Pancreas (tissue), 10 donors: ENCODE data around the gene JAKMIP1. TPM values are rescaled to one million over a fixed set of nuclear protein-coding genes. Genes with fewer than 3 reads are reported as not detected.

Source experiments
- ATAC-seq, 4 donors: fragments of 200-7000 bp; cut with Tn5 transposase; one replicate each; pipeline versions ENCODE4 v1.8.0 to v1.9.1; 2020; ENCODE audit warnings: mild to moderate bottlenecking in 4 of 4, moderate library complexity in 4 of 4
- DNase-seq, 6 donors: peaks; one replicate each; pipeline ENCODE4 v3.0.0-alpha.2; 2020
- FAIRE-seq: peaks from 2 replicates; lab custom pipeline; 2012; peaks lifted over from hg19 to GRCh38; lab: Jason Lieb, UNC
- H3K27ac ChIP-seq, 4 donors: fragments of 200-600 bp; sonication (generic); 1 replicate in 3 of 4; 2 replicates in 1 of 4; pipeline versions ENCODE4 v1.5.0 to v1.8.0; 2020
- H3K27me3 ChIP-seq, 4 donors: fragments of 200-600 bp; one replicate each; pipeline ENCODE4 v1.8.0; 2021
- H3K36me3 ChIP-seq, 3 donors: fragments of 200-600 bp; sonication (generic) in 1 of 3; one replicate each; pipeline versions ENCODE4 v1.5.0 to v1.8.0; 2020 to 2021
- H3K4me1 ChIP-seq, 3 donors: fragments of 200-600 bp; one replicate each; pipeline ENCODE4 v1.8.0; 2021
- H3K4me3 ChIP-seq, 4 donors: fragments of 200-600 bp; sonication (generic) in 2 of 4; one replicate each; pipeline versions ENCODE4 v1.5.0 to v1.8.0; 2020 to 2021
- H3K9me3 ChIP-seq, 4 donors: fragments of 200-600 bp; one replicate each; pipeline ENCODE4 v1.8.0; 2021
- CTCF ChIP-seq, 4 donors: fragments of 200-600 bp; sonication (generic) in 3 of 4; IDR thresholded peaks; one replicate each; pipeline versions ENCODE4 v1.5.0 to v1.8.0; 2021; ENCODE audit warnings: antibody characterized with exemption in 4 of 4
- WGBS, 2 donors: extraction: QIAGEN DNeasy Blood & Tissue Kit; methylation state at CpG; one replicate each; pipeline ENCODE4 v1.1.7; 2013; 5-methylcytosine and 5-hydroxymethylcytosine counted together
- intact Hi-C, 3 donors: fragments of 100-400 bp; cut with DNase I; formaldehyde crosslinking; loops; one replicate each; pipeline versions ENCODE4 v1.11.1 to v1.14.2; 2022
- polyA plus RNA-seq, 2 donors: library from polyadenylated mRNA; stranded (reverse); fragments of 200-250 nt; gene quantifications; one replicate each; pipeline ENCODE4 v1.2.3, GENCODE V29; 2013
- total RNA-seq, 6 donors: library from RNA; stranded (reverse); fragmentation: NEBNext Ultra II Directional in 4 of 6; extraction: Animal tissue kit (Norgen Biotek cat#: 25700) in 4 of 6; gene quantifications; one replicate each; pipeline versions ENCODE4 v1.2.1 to v1.2.4, GENCODE V29; 2021 to 2023
- donor health status: healthy with polysubstance abuse.
- donor health status: DM: no; HTN: no; CAD: no; lungs with moderate emphysema.
- donor health status: DM: no; HTN: no; CAD: no.
- donor health status: control.
- donor health status: control.
- donor health status: Bipolar disorder and iron deficiency.
- donor health status: DM: yes; HTN: yes; CAD: no.
- donor health status: DM: no; HTN: no; CAD: no.
- donor health status: DM: no; HTN: no; CAD: no.
- donor health status: DM: yes; HTN: yes; CAD: no.

Gene JAKMIP1
- total and polyA plus RNA-seq, 8 donors: 0.16 to 4.3 (median 0.59) TPM

GRCh38 chr4:6052679-6053078 lies 147.7 kb downstream of the JAKMIP1 start:
- no peak for TF ChIP-seq CTCF (IDR thresholded peaks at IDR 0.05)
- no peak for ATAC-seq
- 62 to 69% methylated on average over 6 of the region's 6 CpGs for WGBS, 2 donors
- no peak for FAIRE-seq
- Histone ChIP-seq H3K27ac (no peak overlapping the region), H3K36me3 (no peaks in the 10 kb centered on the region), H3K4me3 (no peak overlapping the region), H3K4me1 (no peaks in the 10 kb centered on the region), H3K9me3 (no peaks in the 10 kb centered on the region), H3K27me3 (no peaks in the 10 kb centered on the region)
- intact Hi-C loops: no loop called here
- DNase-seq: no peak

GRCh38 chr4:6050551-6050950 lies 149.8 kb downstream of the JAKMIP1 start:
- no peak for TF ChIP-seq CTCF (IDR thresholded peaks at IDR 0.05)
- no peak for FAIRE-seq

GRCh38 chr4:6049985-6050384 lies 150.4 kb downstream of the JAKMIP1 start:
- WGBS, 2 donors: 67 to 73% methylated on average over 8 of the region's 8 CpGs
- Histone ChIP-seq H3K27me3 (peaks cover 0 to 5% (median 0%) of the 10 kb centered on the region in 4 donors), H3K4me3 (no peak overlapping the region), H3K36me3 (no peaks in the 10 kb centered on the region), H3K9me3 (no peaks in the 10 kb centered on the region), H3K4me1 (no peaks in the 10 kb centered on the region), H3K27ac (no peak overlapping the region)
- DNase-seq (no peak), FAIRE-seq (no peak), ATAC-seq (no peak)
- TF ChIP-seq CTCF (IDR thresholded peaks at IDR 0.05): no peak
- intact Hi-C loops: no loop called here

More at GRCh38 chr4:6050551-6050950, 149.8 kb downstream of the JAKMIP1 start:
- 25 to 35% methylated on average over 17 of the region's 17 CpGs for WGBS, 2 donors
- no peak overlapping the region for H3K4me3 ChIP-seq
- DNase-seq (no peak), ATAC-seq (no peak)
- H3K4me1 ChIP-seq: no peaks in the 10 kb centered on the region
- intact Hi-C loops: no loop called here
- no peak overlapping the region for H3K27ac ChIP-seq
- no peaks in the 10 kb centered on the region for H3K36me3 ChIP-seq
- peaks cover 0 to 5% (median 0%) of the 10 kb centered on the region in 4 donors for H3K27me3 ChIP-seq
- no peaks in the 10 kb centered on the region for H3K9me3 ChIP-seq

DNA sequence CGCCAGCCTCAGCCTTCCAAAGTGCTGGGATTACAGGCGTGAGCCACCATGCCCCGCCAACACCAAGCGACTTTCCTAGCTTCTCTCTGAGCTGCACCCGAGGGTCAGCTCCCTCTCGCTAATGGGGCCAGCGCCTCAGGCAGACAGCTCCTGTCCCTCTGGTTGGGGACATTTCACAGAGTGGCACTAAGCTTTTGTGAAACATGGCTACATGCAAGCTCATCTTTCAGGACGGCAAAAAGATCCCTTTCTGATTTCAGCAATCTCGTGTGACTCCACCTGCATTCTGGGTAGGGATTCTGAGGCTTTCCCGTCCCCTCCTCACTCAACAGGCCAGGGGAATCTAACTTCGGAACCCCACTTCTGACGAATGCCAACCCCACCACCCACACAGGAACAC lies 151.1 kb downstream of the JAKMIP1 start:
- intact Hi-C loops: no loop called here
- Histone ChIP-seq H3K36me3 (no peaks in the 10 kb centered on the region), H3K9me3 (no peaks in the 10 kb centered on the region), H3K27ac (no peak overlapping the region), H3K4me1 (no peaks in the 10 kb centered on the region), H3K4me3 (no peak overlapping the region), H3K27me3 (peaks cover 0 to 5% (median 0%) of the 10 kb centered on the region in 4 donors)
- ATAC-seq: no peak
- FAIRE-seq: no peak
- WGBS, 2 donors: 71 to 80% methylated on average over 12 of the region's 12 CpGs
- TF ChIP-seq CTCF (IDR thresholded peaks at IDR 0.05): no peak
- peak in 1 of 6 donors; percentile 27 for DNase-seq

GRCh38 chr4:6048537-6048936 lies 151.8 kb downstream of the JAKMIP1 start:
- H3K9me3 ChIP-seq: no peaks in the 10 kb centered on the region
- H3K4me1 ChIP-seq: no peaks in the 10 kb centered on the region
- H3K27ac ChIP-seq: no peak overlapping the region
- no peaks in the 10 kb centered on the region for H3K36me3 ChIP-seq
- no peak for TF ChIP-seq CTCF (IDR thresholded peaks at IDR 0.05)
- peaks cover 0 to 5% (median 0%) of the 10 kb centered on the region in 4 donors for H3K27me3 ChIP-seq
- no peak for FAIRE-seq
- DNase-seq: no peak
- ATAC-seq: no peak
- intact Hi-C loops: no loop called here
- WGBS, 2 donors: 64 to 75% methylated on average over 12 of the region's 12 CpGs
- no peak overlapping the region for H3K4me3 ChIP-seq
